Activated T-cell treated with anti-CD3 and anti-CD28 coated beads, Interleukin-2, amount 50 U/mL, for 72 hours (primary cell): ENCODE measurements around the gene ARHGEF17. TPM values are rescaled to one million over a fixed set of nuclear protein-coding genes. Genes with fewer than 3 reads are reported as not detected.

Experiments used
- ATAC-seq, 2 donors: fragments of 150-1000 bp; cut with Tn5 transposase; replicated peaks in 1 of 2; 2 replicates each; pipeline ENCODE4 v1.10.0; 2021; ENCODE audit warnings: moderate library complexity in 2 of 2, mild to moderate bottlenecking in 1 of 2
- DNase-seq, 2 donors: peaks; one replicate each; pipeline ENCODE4 v3.0.0; 2021 to 2022; ENCODE audit warnings: mixed read lengths in 1 of 2
- H3K27ac Mint-ChIP-seq: one replicate; pipeline ENCODE4 v1.8.0; 2022; ENCODE audit warnings: mild to moderate bottlenecking, moderate library complexity, mixed read lengths
- H3K27me3 Mint-ChIP-seq: one replicate; pipeline ENCODE4 v1.8.0; 2022; ENCODE audit warnings: low read depth, mixed read lengths
- H3K36me3 Mint-ChIP-seq, 2 donors: one replicate each; pipeline ENCODE4 v1.8.0; 2022; ENCODE audit warnings: mixed read lengths in 2 of 2, mild to moderate bottlenecking in 1 of 2; ENCODE audit not compliant: insufficient read depth in 2 of 2
- H3K4me1 Mint-ChIP-seq: one replicate; pipeline ENCODE4 v1.8.0; 2022; ENCODE audit warnings: low read depth, mixed read lengths
- H3K4me3 Mint-ChIP-seq, 2 donors: one replicate each; pipeline ENCODE4 v1.8.0; 2022; ENCODE audit warnings: mild to moderate bottlenecking in 2 of 2, mixed read lengths in 2 of 2, moderate library complexity in 2 of 2
- H3K9me3 Mint-ChIP-seq, 2 donors: one replicate each; pipeline ENCODE4 v1.8.0; 2022; ENCODE audit warnings: mixed read lengths in 2 of 2
- total RNA-seq, 2 donors: library from RNA; stranded (reverse); gene quantifications; one replicate each; pipeline ENCODE4 v1.2.3, GENCODE V29; 2022

Gene ARHGEF17
- total RNA-seq, 2 donors from 2014 or later = 0.05 to 0.07 TPM

GRCh38 chr11:73327812-73328364 is 19.8 kb downstream of the ARHGEF17 start:
- DNase-seq (no peak), ATAC-seq (no peak)
- no peak overlapping the region for H3K27ac Mint-ChIP-seq
- H3K4me3 Mint-ChIP-seq = no peak overlapping the region
- H3K9me3 Mint-ChIP-seq = no peaks in the 10 kb centered on the region
- H3K27me3 Mint-ChIP-seq = no peaks in the 10 kb centered on the region
- no peaks in the 10 kb centered on the region for H3K36me3 Mint-ChIP-seq
- H3K4me1 Mint-ChIP-seq = no peaks in the 10 kb centered on the region

GRCh38 chr11:73330569-73331093 is 22.6 kb downstream of the ARHGEF17 start:
- Mint-ChIP-seq H3K27me3 (no peaks in the 10 kb centered on the region), H3K4me3 (no peak overlapping the region), H3K4me1 (no peaks in the 10 kb centered on the region), H3K36me3 (no peaks in the 10 kb centered on the region), H3K27ac (no peak overlapping the region), H3K9me3 (no peaks in the 10 kb centered on the region)
- DNase-seq (no peak), ATAC-seq (no peak)

GRCh38 chr11:73331138-73331916 is 23.3 kb downstream of the ARHGEF17 start:
- Mint-ChIP-seq H3K9me3 (no peaks in the 10 kb centered on the region), H3K27ac (no peak overlapping the region), H3K27me3 (no peaks in the 10 kb centered on the region), H3K36me3 (no peaks in the 10 kb centered on the region), H3K4me3 (no peak overlapping the region), H3K4me1 (no peaks in the 10 kb centered on the region)
- DNase-seq = no peak
- no peak for ATAC-seq

- no peak overlapping the region for H3K27ac Mint-ChIP-seq
- no peaks in the 10 kb centered on the region for H3K4me1 Mint-ChIP-seq
- no peaks in the 10 kb centered on the region for H3K9me3 Mint-ChIP-seq
- no peaks in the 10 kb centered on the region for H3K27me3 Mint-ChIP-seq
- H3K36me3 Mint-ChIP-seq = no peaks in the 10 kb centered on the region
- ATAC-seq (no peak), DNase-seq (no peak)
- no peak overlapping the region for H3K4me3 Mint-ChIP-seq
Observed at GRCh38 chr11:73333173-73333572, 25.1 kb downstream of the ARHGEF17 start.

GRCh38 chr11:73333640-73334383 is 25.7 kb downstream of the ARHGEF17 start:
- Mint-ChIP-seq H3K36me3 (no peaks in the 10 kb centered on the region), H3K9me3 (no peaks in the 10 kb centered on the region), H3K27ac (no peak overlapping the region), H3K4me3 (no peak overlapping the region), H3K27me3 (no peaks in the 10 kb centered on the region), H3K4me1 (no peaks in the 10 kb centered on the region)
- no peak for DNase-seq
- ATAC-seq = no peak

- Mint-ChIP-seq H3K27ac (no peak overlapping the region), H3K36me3 (no peaks in the 10 kb centered on the region), H3K4me3 (no peak overlapping the region), H3K9me3 (no peaks in the 10 kb centered on the region), H3K27me3 (no peaks in the 10 kb centered on the region), H3K4me1 (no peaks in the 10 kb centered on the region)
- DNase-seq = no peak
- no peak for ATAC-seq
Observed at GRCh38 chr11:73334384-73335203, 26.5 kb downstream of the ARHGEF17 start.

GRCh38 chr11:73335204-73335923 is 27.3 kb downstream of the ARHGEF17 start:
- peak; percentile 74 to 86 for DNase-seq
- Mint-ChIP-seq H3K4me1 (no peaks in the 10 kb centered on the region), H3K27ac (no peak overlapping the region), H3K36me3 (no peaks in the 10 kb centered on the region), H3K4me3 (no peak overlapping the region), H3K9me3 (no peaks in the 10 kb centered on the region), H3K27me3 (no peaks in the 10 kb centered on the region)
- peak; percentile 74 to 75 for ATAC-seq

- Mint-ChIP-seq H3K27ac (no peak overlapping the region), H3K4me1 (no peaks in the 10 kb centered on the region), H3K9me3 (no peaks in the 10 kb centered on the region), H3K27me3 (no peaks in the 10 kb centered on the region), H3K36me3 (no peaks in the 10 kb centered on the region), H3K4me3 (no peak overlapping the region)
- ATAC-seq = no peak
- DNase-seq = no peak
Observed at GRCh38 chr11:73337846-73338245, 29.8 kb downstream of the ARHGEF17 start.

GRCh38 chr11:73338279-73338678 is 30.2 kb downstream of the ARHGEF17 start:
- no peaks in the 10 kb centered on the region for H3K4me1 Mint-ChIP-seq
- no peak overlapping the region for H3K4me3 Mint-ChIP-seq
- H3K36me3 Mint-ChIP-seq = no peaks in the 10 kb centered on the region
- no peak overlapping the region for H3K27ac Mint-ChIP-seq
- H3K27me3 Mint-ChIP-seq = no peaks in the 10 kb centered on the region
- H3K9me3 Mint-ChIP-seq = no peaks in the 10 kb centered on the region
- DNase-seq (no peak), ATAC-seq (no peak)

GRCh38 chr11:73340164-73340563 is 32.1 kb downstream of the ARHGEF17 start:
- no peaks in the 10 kb centered on the region for H3K27me3 Mint-ChIP-seq
- H3K36me3 Mint-ChIP-seq = no peaks in the 10 kb centered on the region
- H3K4me1 Mint-ChIP-seq = no peaks in the 10 kb centered on the region
- ATAC-seq = no peak
- no peak overlapping the region for H3K4me3 Mint-ChIP-seq
- DNase-seq = no peak
- H3K9me3 Mint-ChIP-seq = no peaks in the 10 kb centered on the region
- H3K27ac Mint-ChIP-seq = no peak overlapping the region

- Mint-ChIP-seq H3K9me3 (no peaks in the 10 kb centered on the region), H3K27me3 (no peaks in the 10 kb centered on the region), H3K27ac (no peak overlapping the region), H3K4me1 (no peaks in the 10 kb centered on the region), H3K36me3 (no peaks in the 10 kb centered on the region), H3K4me3 (no peak overlapping the region)
- no peak for ATAC-seq
- no peak for DNase-seq
Observed at GRCh38 chr11:73342633-73343032, 34.6 kb downstream of the ARHGEF17 start.

GRCh38 chr11:73343076-73343873 is 35.2 kb downstream of the ARHGEF17 start:
- Mint-ChIP-seq H3K4me3 (no peak overlapping the region), H3K27me3 (no peaks in the 10 kb centered on the region), H3K9me3 (no peaks in the 10 kb centered on the region), H3K36me3 (no peaks in the 10 kb centered on the region), H3K4me1 (no peaks in the 10 kb centered on the region), H3K27ac (no peak overlapping the region)
- ATAC-seq (no peak), DNase-seq (no peak)
